22Rv1 (cell line): ENCODE data around the gene HAND1.

Source experiments
- ZFX ChIP-seq: fragments of 450-650 bp; IDR thresholded peaks from 2 replicates; pipeline ENCODE4 v1.6.1; 2017; ENCODE audit warnings: antibody characterized with exemption, borderline replicate concordance
- TF ChIP-seq, protein P1 (sequence below): fragments of 450-650 bp; IDR thresholded peaks from 2 replicates; pipeline ENCODE4 v1.5.1; 2017; ENCODE audit warnings: mild to moderate bottlenecking

DNA sequence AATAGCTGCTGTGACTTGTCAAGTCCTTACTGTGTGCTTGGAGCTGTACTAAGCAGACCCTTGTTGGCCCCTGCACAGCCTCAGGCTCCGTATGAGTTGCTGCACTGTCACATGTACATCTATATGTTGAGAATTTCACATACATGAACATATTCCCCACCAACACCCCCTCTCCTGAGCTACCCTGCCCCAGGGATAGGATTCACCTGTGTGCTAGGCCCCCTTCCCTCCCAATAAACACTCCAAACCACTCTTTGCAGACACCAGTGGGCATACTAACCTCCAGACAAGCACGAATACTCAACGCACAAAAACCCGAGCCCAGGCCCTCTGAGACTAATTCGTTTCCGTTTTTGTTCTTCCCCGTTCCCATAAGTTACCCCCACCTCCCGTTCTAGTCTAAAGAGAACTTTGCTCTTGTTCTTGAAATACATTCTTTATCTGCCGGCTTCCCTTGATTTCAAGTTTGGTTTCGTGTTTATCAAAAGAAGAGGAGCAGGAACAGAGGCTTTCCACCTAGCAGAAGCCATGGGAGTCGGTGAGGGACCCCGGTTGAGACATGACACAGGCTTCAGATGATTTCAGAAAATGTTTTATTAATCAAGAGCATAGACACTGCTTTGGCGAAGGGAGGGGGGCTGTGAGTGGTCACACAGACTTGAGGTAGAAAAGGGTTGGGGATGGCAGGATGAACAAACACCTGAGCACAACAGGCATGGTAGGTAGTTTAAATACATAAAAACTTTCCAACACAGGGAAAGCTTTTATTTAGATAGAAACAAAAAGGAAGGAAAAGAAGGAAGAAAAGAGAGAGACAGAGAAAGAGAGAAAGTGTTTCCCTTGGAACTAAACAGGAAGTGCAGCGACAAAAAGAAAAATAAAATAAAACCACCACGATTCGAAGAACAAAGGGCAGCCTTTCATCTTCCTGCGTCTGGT, 3.4 kb downstream of the HAND1 start:
- TF ChIP-seq, protein P1, sequence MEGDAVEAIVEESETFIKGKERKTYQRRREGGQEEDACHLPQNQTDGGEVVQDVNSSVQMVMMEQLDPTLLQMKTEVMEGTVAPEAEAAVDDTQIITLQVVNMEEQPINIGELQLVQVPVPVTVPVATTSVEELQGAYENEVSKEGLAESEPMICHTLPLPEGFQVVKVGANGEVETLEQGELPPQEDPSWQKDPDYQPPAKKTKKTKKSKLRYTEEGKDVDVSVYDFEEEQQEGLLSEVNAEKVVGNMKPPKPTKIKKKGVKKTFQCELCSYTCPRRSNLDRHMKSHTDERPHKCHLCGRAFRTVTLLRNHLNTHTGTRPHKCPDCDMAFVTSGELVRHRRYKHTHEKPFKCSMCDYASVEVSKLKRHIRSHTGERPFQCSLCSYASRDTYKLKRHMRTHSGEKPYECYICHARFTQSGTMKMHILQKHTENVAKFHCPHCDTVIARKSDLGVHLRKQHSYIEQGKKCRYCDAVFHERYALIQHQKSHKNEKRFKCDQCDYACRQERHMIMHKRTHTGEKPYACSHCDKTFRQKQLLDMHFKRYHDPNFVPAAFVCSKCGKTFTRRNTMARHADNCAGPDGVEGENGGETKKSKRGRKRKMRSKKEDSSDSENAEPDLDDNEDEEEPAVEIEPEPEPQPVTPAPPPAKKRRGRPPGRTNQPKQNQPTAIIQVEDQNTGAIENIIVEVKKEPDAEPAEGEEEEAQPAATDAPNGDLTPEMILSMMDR: no peak
- no peak for TF ChIP-seq ZFX
